ENCODE measurements around the gene ADGRF3. TPM values are rescaled to one million over a fixed set of nuclear protein-coding genes. Genes with fewer than 3 reads are reported as not detected.
"Not testable (repeated sequence)": the region's sequence is repeated elsewhere in the genome, so short reads cannot be mapped to it uniquely, and the experiment has no call there.

ADGRF3 gene
- total RNA-seq, 2 experiments from 2014 or later, result 0.96 to 1.3 TPM

GRCh38 chr2:26268213-26268612 lies 78.4 kb downstream of the ADGRF3 start:
- Mint-ChIP-seq H3K4me3 (no peak overlapping the region), H3K27ac (no peak overlapping the region), H3K27me3 (no peaks in the 10 kb centered on the region), H3K9me3 (no peaks in the 10 kb centered on the region), H3K4me1 (ENCODE audit: low read depth) (no peaks in the 10 kb centered on the region), H3K36me3 (ENCODE audit: low read depth) (peaks cover 33% of the 10 kb centered on the region)
- POLR2A ChIA-PET, result no interaction called here
- Histone ChIP-seq H3K4me3 (ENCODE audit: low read length) (no peak overlapping the region), H3K9me3 (ENCODE audit: control insufficient read depth in 1 of 2, insufficient read depth in 1 of 2, low read length in 2 of 2) (no peaks in the 10 kb centered on the region), H3K36me3 (ENCODE audit: insufficient read depth, low read length) (peaks cover 18% of the 10 kb centered on the region), H3K27me3 (ENCODE audit: control insufficient read depth in 1 of 2, insufficient read depth in 2 of 2, low read length in 2 of 2) (no peaks in the 10 kb centered on the region), H3K4me1 (ENCODE audit: insufficient read depth, low read length) (no peaks in the 10 kb centered on the region), H3K27ac (ENCODE audit: low read depth in 1 of 2, low read length in 2 of 2) (no peak overlapping the region)
- intact Hi-C loops (cut with DNase I, micrococcal nuclease), result no loop called here
- CTCF ChIA-PET, result interaction anchor here (1.6 kb wide), 1 partner anchor 12 kb away, joined by 3 read pairs; no protein-coding TSS in a partner anchor
- ATAC-seq (ENCODE audit: poor library complexity), result no peak
- DNase-seq, result no peak
- TF ChIP-seq, protein P1, sequence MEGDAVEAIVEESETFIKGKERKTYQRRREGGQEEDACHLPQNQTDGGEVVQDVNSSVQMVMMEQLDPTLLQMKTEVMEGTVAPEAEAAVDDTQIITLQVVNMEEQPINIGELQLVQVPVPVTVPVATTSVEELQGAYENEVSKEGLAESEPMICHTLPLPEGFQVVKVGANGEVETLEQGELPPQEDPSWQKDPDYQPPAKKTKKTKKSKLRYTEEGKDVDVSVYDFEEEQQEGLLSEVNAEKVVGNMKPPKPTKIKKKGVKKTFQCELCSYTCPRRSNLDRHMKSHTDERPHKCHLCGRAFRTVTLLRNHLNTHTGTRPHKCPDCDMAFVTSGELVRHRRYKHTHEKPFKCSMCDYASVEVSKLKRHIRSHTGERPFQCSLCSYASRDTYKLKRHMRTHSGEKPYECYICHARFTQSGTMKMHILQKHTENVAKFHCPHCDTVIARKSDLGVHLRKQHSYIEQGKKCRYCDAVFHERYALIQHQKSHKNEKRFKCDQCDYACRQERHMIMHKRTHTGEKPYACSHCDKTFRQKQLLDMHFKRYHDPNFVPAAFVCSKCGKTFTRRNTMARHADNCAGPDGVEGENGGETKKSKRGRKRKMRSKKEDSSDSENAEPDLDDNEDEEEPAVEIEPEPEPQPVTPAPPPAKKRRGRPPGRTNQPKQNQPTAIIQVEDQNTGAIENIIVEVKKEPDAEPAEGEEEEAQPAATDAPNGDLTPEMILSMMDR (IDR thresholded peaks at IDR 0.05), result no peak

- CTCF ChIA-PET, result interaction anchor here (0.5 kb wide), 1 partner anchor 14 kb away, joined by 3 read pairs; no protein-coding TSS in a partner anchor
- H3K27me3 Mint-ChIP-seq; H3K9me3 Mint-ChIP-seq; DNase-seq; H3K4me3 Mint-ChIP-seq; ATAC-seq (ENCODE audit: poor library complexity); H3K4me1 ChIP-seq (ENCODE audit: insufficient read depth, low read length); H3K27me3 ChIP-seq (ENCODE audit: control insufficient read depth in 1 of 2, insufficient read depth in 2 of 2, low read length in 2 of 2); H3K27ac Mint-ChIP-seq; intact Hi-C loops (cut with DNase I, micrococcal nuclease); H3K4me3 ChIP-seq (ENCODE audit: low read length); H3K27ac ChIP-seq (ENCODE audit: low read depth in 1 of 2, low read length in 2 of 2); H3K4me1 Mint-ChIP-seq (ENCODE audit: low read depth); H3K9me3 ChIP-seq (ENCODE audit: control insufficient read depth in 1 of 2, insufficient read depth in 1 of 2, low read length in 2 of 2): not testable (repeated sequence)
- peaks cover 37% of the 10 kb centered on the region for H3K36me3 ChIP-seq (ENCODE audit: insufficient read depth, low read length)
- H3K36me3 Mint-ChIP-seq (ENCODE audit: low read depth), result peaks cover 74% of the 10 kb centered on the region
- POLR2A ChIA-PET, result interaction anchor here (1.2 to 1.5 kb wide), 2 partner anchors 14 to 15 kb away, joined by 3 to 4 read pairs; partner anchors contain the start of gene HADHA
These were observed 87.8 kb downstream of the ADGRF3 start for GRCh38 chr2:26258836-26259235.

Other genes with a start within 250 kb of the ADGRF3 start
- gene GAREM2, start 173.7 kb downstream of the ADGRF3 start, total RNA-seq, result 1 to 10 TPM; 4.3 to 7.3 TPM
- 10 to 100 TPM; 72.4 to 73.7 TPM for gene HADHA, start 102.2 kb downstream of the ADGRF3 start, total RNA-seq
- gene HADHB, start 101.8 kb downstream of the ADGRF3 start, total RNA-seq, result 10 to 100 TPM; 25.2 to 30.3 TPM
- 10 to 100 TPM; 27.7 to 31.5 TPM for gene SELENOI, start 646 bp downstream of the ADGRF3 start, total RNA-seq
- not detected for gene DRC1, start 55.1 kb upstream of the ADGRF3 start, total RNA-seq
- gene OTOF, start 131.3 kb upstream of the ADGRF3 start, total RNA-seq, result under 1 TPM; 0.71 to 0.75 TPM